GM12875 (cell line): ENCODE measurements around the gene LONRF2.

Source experiments
- H3K4me3 ChIP-seq: one replicate; pipeline ENCODE4 v1.5.1; 2011; ENCODE audit warnings: low read depth, low read length, control low read depth
- TF ChIP-seq, protein P1 (sequence below): IDR thresholded peaks from 2 replicates; pipeline ENCODE4 v1.5.1; 2011; ENCODE audit warnings: low read depth, mild to moderate bottlenecking, control low read depth, inconsistent platforms, low read length, moderate library complexity, borderline replicate concordance; ENCODE audit not compliant: insufficient read depth

LONRF2 gene

DNA sequence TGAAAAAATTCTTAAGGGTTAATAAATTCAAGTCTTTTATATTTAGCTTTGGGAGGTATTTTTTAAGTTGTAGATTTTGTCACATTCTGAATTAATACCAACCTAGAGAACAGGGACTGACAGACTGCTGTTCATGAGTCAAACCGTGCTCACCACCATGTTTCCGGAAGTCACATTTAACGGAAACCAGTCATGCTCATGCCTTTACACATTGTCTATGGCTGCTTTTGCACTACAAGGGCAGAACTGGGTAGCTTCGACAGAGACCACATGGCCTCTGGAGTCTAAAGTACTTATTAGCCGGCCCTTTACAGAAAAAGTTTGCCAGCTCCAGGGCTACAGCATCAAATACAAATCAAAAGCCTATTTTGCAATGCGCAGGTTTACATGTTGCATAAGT, 33.3 kb downstream of the LONRF2 start:
- TF ChIP-seq, protein P1, sequence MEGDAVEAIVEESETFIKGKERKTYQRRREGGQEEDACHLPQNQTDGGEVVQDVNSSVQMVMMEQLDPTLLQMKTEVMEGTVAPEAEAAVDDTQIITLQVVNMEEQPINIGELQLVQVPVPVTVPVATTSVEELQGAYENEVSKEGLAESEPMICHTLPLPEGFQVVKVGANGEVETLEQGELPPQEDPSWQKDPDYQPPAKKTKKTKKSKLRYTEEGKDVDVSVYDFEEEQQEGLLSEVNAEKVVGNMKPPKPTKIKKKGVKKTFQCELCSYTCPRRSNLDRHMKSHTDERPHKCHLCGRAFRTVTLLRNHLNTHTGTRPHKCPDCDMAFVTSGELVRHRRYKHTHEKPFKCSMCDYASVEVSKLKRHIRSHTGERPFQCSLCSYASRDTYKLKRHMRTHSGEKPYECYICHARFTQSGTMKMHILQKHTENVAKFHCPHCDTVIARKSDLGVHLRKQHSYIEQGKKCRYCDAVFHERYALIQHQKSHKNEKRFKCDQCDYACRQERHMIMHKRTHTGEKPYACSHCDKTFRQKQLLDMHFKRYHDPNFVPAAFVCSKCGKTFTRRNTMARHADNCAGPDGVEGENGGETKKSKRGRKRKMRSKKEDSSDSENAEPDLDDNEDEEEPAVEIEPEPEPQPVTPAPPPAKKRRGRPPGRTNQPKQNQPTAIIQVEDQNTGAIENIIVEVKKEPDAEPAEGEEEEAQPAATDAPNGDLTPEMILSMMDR: no peak
- no peak overlapping the region for H3K4me3 ChIP-seq

DNA sequence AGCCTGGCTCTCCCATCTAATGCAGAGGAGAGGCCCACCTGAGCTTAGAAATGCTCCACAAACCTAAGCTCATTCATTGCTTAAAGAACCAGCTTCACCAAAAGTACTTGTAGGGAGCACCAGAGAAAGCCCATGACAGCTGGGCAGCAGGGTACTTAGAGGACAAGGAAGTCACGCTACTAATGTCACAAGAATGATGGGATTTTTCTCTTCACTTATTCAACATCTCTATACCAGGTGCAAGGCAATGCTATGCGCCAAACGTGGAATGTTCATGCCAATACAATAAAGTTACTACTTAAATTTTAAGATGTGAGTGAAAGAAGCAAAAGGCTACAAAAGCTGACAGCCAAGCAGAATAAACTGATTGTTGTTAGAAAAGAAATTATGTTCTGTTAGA, 36.0 kb downstream of the LONRF2 start:
- TF ChIP-seq, protein P1: no peak
- H3K4me3 ChIP-seq: no peak overlapping the region

DNA sequence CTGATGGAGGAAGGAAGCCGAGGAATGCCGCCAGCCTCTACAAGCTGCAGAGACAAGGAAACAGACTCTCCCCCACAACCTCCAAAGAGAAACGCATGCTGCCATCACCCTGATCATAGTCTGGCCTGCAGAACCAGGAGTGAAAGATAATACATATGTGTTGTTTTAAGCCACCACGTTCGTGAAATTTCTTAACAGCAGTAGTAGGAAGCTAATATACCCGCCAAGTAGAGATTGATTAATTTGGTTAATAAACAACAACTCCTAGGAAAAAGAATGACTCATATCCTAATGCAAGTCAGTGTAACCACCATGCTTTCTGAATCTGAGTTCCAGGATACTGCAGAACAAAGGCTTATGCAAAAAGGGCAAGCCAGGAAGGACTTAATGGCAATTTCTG, 36.6 kb downstream of the LONRF2 start:
- TF ChIP-seq, protein P1: no peak
- no peak overlapping the region for H3K4me3 ChIP-seq

DNA sequence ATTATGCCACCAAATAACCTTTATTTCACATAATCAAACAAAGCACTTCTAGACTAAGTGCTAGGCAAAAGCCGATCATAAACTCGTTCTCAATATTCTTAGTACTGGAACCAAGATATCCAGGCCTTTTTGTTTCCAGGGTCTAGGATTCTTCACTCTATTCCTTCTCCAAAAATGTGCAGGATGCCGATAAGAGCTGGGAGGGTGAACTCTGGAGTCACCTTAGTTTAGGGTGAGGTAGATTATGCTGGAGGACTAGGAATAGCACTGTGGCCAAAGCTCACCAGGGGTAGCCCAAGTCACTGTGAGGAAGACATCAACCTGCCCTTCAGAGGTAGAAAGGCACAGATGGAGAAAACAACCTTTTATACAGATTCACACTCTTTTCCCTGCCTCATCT, 37.3 kb downstream of the LONRF2 start:
- TF ChIP-seq, protein P1: no peak
- no peak overlapping the region for H3K4me3 ChIP-seq

DNA sequence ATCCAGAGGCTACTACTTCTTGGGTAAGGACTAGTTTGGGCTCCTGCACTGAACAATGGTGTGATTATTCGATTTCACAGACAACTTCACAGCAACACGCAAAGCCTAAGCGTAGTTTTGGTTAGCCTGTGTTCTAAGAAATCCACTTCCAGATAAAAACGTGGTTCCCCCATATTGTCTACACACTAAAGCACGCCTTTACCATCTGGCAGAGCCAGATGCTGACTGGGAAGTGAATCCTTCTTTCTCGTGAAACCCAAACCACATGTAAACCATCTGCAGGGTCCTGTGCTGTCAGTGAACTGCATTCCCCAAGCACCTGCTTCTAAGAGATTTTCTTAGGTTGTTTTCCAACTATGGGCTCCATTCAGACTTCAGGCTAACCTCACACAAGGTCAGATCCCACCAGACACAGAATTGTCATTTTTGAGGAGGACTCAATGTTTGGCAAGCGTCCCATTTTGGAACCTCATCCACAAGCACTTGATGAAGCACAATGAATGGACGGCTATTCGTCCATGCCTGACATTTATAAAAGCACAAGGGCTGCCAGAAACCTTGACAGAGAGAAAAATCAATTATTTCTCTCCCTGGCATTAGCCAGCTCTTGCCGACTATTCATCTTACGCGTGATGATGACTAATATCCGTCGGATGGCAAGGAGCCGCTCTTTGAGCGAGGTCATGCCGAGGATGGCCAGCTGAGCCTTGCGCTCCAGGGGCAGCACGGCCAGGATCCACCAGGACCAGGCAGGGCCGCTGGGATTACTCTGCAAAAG, 38.4 kb downstream of the LONRF2 start:
- H3K4me3 ChIP-seq: no peak overlapping the region

DNA sequence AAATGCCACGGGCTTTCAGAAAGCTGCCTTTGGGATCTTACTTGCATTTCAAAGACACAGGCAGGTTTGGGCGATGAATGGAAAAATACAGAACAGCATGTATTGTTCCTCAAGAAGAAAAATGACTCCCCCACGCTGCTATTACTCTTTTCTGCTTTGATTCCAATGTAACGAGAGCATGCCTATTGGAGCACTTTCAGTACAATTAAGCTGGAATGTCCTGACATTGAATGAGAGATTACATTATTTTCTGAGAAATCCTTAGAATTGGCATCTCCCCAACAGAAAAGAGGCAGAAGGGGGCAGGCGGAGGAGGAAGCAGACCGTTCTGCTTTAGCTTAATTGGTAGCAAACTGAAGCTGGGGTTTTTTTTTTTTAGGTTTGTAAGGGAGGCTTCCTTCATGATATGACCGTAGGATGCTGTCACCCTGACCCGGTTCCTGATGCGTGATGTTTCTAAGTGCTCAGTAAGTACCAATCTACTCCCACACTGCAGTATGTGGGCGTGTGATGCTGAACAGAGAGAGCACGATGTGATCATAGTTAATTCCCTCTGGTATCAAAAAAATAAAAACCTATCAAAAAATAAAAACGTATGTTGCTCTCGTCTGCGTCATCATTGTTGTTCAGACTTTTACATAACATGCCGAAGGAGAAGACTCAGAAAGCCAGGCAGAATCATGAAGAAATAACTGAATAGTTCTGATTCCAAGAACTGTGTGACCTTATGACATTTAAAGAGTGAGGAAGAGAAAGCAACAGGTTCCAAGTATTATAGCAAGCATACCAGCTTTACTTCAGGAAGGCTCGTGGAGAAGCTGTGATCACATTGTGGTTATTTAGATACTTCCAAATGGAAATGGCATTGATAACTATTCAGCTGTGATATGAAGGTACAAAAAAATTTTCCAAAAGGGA, 40.5 kb downstream of the LONRF2 start:
- no peak overlapping the region for H3K4me3 ChIP-seq
- TF ChIP-seq, protein P1: no peak

More for the DNA sequence above, 38.4 kb downstream of the LONRF2 start:
- TF ChIP-seq, protein P1: no peak
